BJ (cell line): ENCODE measurements around the gene C10orf143. TPM values are rescaled to one million over a fixed set of nuclear protein-coding genes. Genes with fewer than 3 reads are reported as not detected.
A peak's percentile ranks its signal among the peaks of the same experiment; 100 is the strongest.

Source experiments
- CTCF ChIA-PET: fragments of 350-600 bp; formaldehyde crosslinking; extraction: SDS; loops from one replicate; lab custom pipeline; 2021; ENCODE audit warnings: antibody characterized with exemption, inconsistent platforms; lab: Yijun Ruan, JAX
- POLR2A ChIA-PET: fragments of 300-600 bp; sonication (Branson Sonifier 250); formaldehyde crosslinking; extraction: SDS; loops from one replicate; lab custom pipeline; 2021; ENCODE audit warnings: antibody characterized with exemption; lab: Charles Lee
- DNase-seq: peaks from one replicate; pipeline ENCODE4 v3.0.0-alpha.2; 2011; ENCODE audit warnings: low read depth
- H3K27me3 ChIP-seq: 2 replicates; pipeline ENCODE4 v1.6.0; 2011; ENCODE audit warnings: low read length; ENCODE audit not compliant: control insufficient read depth, insufficient read depth
- H3K36me3 ChIP-seq: 2 replicates; pipeline ENCODE4 v1.5.1; 2011; ENCODE audit warnings: low read length; ENCODE audit not compliant: control insufficient read depth, insufficient read depth
- H3K4me3 ChIP-seq: 2 replicates; pipeline ENCODE4 v1.5.1; 2011; ENCODE audit warnings: low read depth, mild to moderate bottlenecking, control low read depth, low read length
- CTCF ChIP-seq: IDR thresholded peaks from 2 replicates; pipeline ENCODE4 v1.5.1; 2011; ENCODE audit warnings: low read depth, mild to moderate bottlenecking, control low read depth, inconsistent platforms, low read length, moderate library complexity; ENCODE audit not compliant: insufficient read depth
- polyA plus RNA-seq: library from polyadenylated mRNA; depleted of rRNA; stranded (reverse); fragments of >200 nt; gene quantifications from 2 replicates; pipeline ENCODE4 v1.2.3, GENCODE V29; 2011

The C10orf143 gene
- polyA plus RNA-seq, 1 experiment: 2.0 TPM

DNA sequence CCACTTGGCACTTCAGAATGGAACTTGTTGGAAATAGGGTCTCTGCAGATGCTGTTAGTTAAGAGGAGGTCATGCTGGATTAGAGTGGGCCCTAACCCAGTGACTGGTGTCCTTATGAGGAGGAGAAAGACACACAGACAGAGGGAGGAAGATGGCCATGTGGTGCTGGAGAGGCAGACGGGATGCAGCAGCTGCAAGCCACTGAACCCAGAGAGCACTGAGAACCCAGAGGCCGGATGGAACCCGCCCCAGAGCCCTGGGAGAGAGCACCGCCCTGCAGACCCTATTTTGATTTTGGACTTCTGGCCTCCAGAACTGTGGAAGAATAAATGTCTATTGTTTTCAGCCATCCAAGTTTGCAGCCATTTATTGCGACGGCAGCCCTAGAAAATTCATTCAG, 88.5 kb downstream of the C10orf143 start:
- no peak overlapping the region for H3K4me3 ChIP-seq
- no peaks in the 10 kb centered on the region for H3K27me3 ChIP-seq
- DNase-seq: no peak
- ChIA-PET CTCF (interaction anchor here (2.0 kb wide), 1 partner anchor 52 kb away, joined by 8 read pairs; no protein-coding TSS in a partner anchor), POLR2A (no interaction called here)
- no peak for TF ChIP-seq CTCF
- no peaks in the 10 kb centered on the region for H3K36me3 ChIP-seq

GRCh38 chr10:130021383-130021950, 89.2 kb downstream of the C10orf143 start:
- DNase-seq: peak; percentile 83
- no peak overlapping the region for H3K4me3 ChIP-seq
- ChIA-PET POLR2A (interaction anchor here (0.7 kb wide), 1 partner anchor 71 kb away, joined by 3 read pairs; no protein-coding TSS in a partner anchor), CTCF (interaction anchor here (1.0 to 2.0 kb wide), 2 partner anchors 52 to 88 kb away, joined by 3 to 8 read pairs; no protein-coding TSS in a partner anchor)
- no peaks in the 10 kb centered on the region for H3K27me3 ChIP-seq
- H3K36me3 ChIP-seq: no peaks in the 10 kb centered on the region
- no peak for TF ChIP-seq CTCF

GRCh38 chr10:130020651-130021382, 89.8 kb downstream of the C10orf143 start:
- no peaks in the 10 kb centered on the region for H3K27me3 ChIP-seq
- ChIA-PET POLR2A (interaction anchor here (0.7 kb wide), 1 partner anchor 70 kb away, joined by 3 read pairs; no protein-coding TSS in a partner anchor), CTCF (interaction anchor here (1.0 to 2.0 kb wide), 2 partner anchors 51 to 89 kb away, joined by 3 to 8 read pairs; no protein-coding TSS in a partner anchor)
- DNase-seq: no peak
- H3K4me3 ChIP-seq: no peak overlapping the region
- TF ChIP-seq CTCF: no peak
- H3K36me3 ChIP-seq: no peaks in the 10 kb centered on the region

- Histone ChIP-seq H3K27me3 (no peaks in the 10 kb centered on the region), H3K36me3 (no peaks in the 10 kb centered on the region), H3K4me3 (no peak overlapping the region)
- CTCF ChIA-PET: no interaction called here
- POLR2A ChIA-PET: no interaction called here
- no peak for TF ChIP-seq CTCF
- no peak for DNase-seq
Observed at GRCh38 chr10:130018730-130019185, 91.9 kb downstream of the C10orf143 start.

- CTCF ChIA-PET: no interaction called here
- no peaks in the 10 kb centered on the region for H3K27me3 ChIP-seq
- POLR2A ChIA-PET: no interaction called here
- no peak for DNase-seq
- no peaks in the 10 kb centered on the region for H3K36me3 ChIP-seq
- no peak for TF ChIP-seq CTCF
- no peak overlapping the region for H3K4me3 ChIP-seq
Observed at GRCh38 chr10:130018265-130018664, 92.4 kb downstream of the C10orf143 start.
